ENCODE measurements around the gene LYL1. TPM values are rescaled to one million over a fixed set of nuclear protein-coding genes. Genes with fewer than 3 reads are reported as not detected.

The LYL1 gene
- total and polyA plus RNA-seq, 2 of the 13 experiments (the other 11 are each of a cell fraction or from before 2014, with no cell fraction given) = 0.75 to 0.92 TPM

DNA sequence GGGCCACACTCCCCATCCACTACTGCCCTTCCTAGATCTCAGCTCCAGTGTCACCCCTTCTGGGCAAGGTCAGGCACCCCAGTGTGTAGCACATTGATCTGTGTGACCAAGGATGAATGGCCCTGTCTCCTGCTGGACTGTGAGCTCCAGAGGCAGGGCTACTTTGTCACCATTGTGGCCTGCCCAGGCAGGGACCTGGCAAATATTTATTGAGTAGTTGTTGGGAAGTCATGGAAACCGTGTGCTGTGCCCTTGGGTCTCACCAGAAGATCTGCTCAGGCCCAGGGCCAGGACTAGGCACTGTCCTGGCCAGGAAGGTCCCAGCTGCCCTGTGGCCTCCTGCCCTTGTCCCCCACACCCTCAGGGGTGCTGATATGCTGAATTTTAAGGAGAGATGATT, 25.9 kb upstream of the LYL1 start (continued):
- TF ChIP-seq, protein P1, sequence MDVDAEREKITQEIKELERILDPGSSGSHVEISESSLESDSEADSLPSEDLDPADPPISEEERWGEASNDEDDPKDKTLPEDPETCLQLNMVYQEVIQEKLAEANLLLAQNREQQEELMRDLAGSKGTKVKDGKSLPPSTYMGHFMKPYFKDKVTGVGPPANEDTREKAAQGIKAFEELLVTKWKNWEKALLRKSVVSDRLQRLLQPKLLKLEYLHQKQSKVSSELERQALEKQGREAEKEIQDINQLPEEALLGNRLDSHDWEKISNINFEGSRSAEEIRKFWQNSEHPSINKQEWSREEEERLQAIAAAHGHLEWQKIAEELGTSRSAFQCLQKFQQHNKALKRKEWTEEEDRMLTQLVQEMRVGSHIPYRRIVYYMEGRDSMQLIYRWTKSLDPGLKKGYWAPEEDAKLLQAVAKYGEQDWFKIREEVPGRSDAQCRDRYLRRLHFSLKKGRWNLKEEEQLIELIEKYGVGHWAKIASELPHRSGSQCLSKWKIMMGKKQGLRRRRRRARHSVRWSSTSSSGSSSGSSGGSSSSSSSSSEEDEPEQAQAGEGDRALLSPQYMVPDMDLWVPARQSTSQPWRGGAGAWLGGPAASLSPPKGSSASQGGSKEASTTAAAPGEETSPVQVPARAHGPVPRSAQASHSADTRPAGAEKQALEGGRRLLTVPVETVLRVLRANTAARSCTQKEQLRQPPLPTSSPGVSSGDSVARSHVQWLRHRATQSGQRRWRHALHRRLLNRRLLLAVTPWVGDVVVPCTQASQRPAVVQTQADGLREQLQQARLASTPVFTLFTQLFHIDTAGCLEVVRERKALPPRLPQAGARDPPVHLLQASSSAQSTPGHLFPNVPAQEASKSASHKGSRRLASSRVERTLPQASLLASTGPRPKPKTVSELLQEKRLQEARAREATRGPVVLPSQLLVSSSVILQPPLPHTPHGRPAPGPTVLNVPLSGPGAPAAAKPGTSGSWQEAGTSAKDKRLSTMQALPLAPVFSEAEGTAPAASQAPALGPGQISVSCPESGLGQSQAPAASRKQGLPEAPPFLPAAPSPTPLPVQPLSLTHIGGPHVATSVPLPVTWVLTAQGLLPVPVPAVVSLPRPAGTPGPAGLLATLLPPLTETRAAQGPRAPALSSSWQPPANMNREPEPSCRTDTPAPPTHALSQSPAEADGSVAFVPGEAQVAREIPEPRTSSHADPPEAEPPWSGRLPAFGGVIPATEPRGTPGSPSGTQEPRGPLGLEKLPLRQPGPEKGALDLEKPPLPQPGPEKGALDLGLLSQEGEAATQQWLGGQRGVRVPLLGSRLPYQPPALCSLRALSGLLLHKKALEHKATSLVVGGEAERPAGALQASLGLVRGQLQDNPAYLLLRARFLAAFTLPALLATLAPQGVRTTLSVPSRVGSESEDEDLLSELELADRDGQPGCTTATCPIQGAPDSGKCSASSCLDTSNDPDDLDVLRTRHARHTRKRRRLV (CRISPR knock-in tag; IDR thresholded peaks at IDR 0.05) = 0 out of 2 replicates have a peak, but pooled peaks have one; percentile 32
- TF ChIP-seq, protein P2, sequence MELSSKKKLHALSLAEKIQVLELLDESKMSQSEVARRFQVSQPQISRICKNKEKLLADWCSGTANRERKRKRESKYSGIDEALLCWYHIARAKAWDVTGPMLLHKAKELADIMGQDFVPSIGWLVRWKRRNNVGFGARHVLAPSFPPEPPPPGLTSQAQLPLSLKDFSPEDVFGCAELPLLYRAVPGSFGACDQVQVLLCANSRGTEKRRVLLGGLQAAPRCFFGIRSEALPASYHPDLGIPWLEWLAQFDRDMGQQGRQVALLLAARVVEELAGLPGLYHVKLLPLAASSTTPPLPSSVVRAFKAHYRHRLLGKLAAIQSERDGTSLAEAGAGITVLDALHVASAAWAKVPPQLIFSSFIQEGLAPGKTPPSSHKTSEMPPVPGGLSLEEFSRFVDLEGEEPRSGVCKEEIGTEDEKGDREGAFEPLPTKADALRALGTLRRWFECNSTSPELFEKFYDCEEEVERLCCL (CRISPR knock-in tag; IDR thresholded peaks at IDR 0.05; ENCODE audit: borderline replicate concordance) = no peak
- no peak for TF ChIP-seq ZNF614 (CRISPR knock-in tag; IDR thresholded peaks at IDR 0.05; ENCODE audit: borderline replicate concordance)
- 0 out of 2 replicates have a peak, but pooled peaks have one; percentile 38 for TF ChIP-seq RAD21 (CRISPR knock-in tag; IDR thresholded peaks at IDR 0.05)
- TF ChIP-seq ZNF607 (CRISPR knock-in tag; IDR thresholded peaks at IDR 0.05; ENCODE audit: borderline replicate concordance) = no peak
- no peak for TF ChIP-seq EED (CRISPR knock-in tag; IDR thresholded peaks at IDR 0.05)
- peak; percentile 78 to 90 for TF ChIP-seq NR2F1 (CRISPR knock-in tag; IDR thresholded peaks at IDR 0.05)
- TF ChIP-seq HDAC6 (IDR thresholded peaks at IDR 0.05; ENCODE audit: low read depth, low read length) = no peak
- peak; percentile 24; the same call in 1 of the 2 replicates for TF ChIP-seq NCOR1 (IDR thresholded peaks at IDR 0.05; ENCODE audit: borderline replicate concordance, low read length)
- TF ChIP-seq, protein P3, sequence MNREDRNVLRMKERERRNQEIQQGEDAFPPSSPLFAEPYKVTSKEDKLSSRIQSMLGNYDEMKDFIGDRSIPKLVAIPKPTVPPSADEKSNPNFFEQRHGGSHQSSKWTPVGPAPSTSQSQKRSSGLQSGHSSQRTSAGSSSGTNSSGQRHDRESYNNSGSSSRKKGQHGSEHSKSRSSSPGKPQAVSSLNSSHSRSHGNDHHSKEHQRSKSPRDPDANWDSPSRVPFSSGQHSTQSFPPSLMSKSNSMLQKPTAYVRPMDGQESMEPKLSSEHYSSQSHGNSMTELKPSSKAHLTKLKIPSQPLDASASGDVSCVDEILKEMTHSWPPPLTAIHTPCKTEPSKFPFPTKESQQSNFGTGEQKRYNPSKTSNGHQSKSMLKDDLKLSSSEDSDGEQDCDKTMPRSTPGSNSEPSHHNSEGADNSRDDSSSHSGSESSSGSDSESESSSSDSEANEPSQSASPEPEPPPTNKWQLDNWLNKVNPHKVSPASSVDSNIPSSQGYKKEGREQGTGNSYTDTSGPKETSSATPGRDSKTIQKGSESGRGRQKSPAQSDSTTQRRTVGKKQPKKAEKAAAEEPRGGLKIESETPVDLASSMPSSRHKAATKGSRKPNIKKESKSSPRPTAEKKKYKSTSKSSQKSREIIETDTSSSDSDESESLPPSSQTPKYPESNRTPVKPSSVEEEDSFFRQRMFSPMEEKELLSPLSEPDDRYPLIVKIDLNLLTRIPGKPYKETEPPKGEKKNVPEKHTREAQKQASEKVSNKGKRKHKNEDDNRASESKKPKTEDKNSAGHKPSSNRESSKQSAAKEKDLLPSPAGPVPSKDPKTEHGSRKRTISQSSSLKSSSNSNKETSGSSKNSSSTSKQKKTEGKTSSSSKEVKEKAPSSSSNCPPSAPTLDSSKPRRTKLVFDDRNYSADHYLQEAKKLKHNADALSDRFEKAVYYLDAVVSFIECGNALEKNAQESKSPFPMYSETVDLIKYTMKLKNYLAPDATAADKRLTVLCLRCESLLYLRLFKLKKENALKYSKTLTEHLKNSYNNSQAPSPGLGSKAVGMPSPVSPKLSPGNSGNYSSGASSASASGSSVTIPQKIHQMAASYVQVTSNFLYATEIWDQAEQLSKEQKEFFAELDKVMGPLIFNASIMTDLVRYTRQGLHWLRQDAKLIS (CRISPR knock-in tag; IDR thresholded peaks at IDR 0.05) = no peak
- TF ChIP-seq TRIM24 (CRISPR knock-in tag; IDR thresholded peaks at IDR 0.05) = no peak
- TF ChIP-seq HNF4G (IDR thresholded peaks at IDR 0.05; ENCODE audit: borderline replicate concordance, low read depth, low read length) = peak; percentile 66
- TF ChIP-seq HNF4G (CRISPR knock-in tag; IDR thresholded peaks at IDR 0.05; ENCODE audit: borderline replicate concordance, low read depth) = peak; percentile 57; the same call in 1 of the 2 replicates
- TF ChIP-seq ZMYM3 (CRISPR knock-in tag; IDR thresholded peaks at IDR 0.05) = peak; percentile 63; the same call in 1 of the 2 replicates
- no peak for TF ChIP-seq IKZF4 (CRISPR knock-in tag; IDR thresholded peaks at IDR 0.05; ENCODE audit: borderline replicate concordance, low read depth, not compliant biosample characterization)
- no peak for TF ChIP-seq ZFP90 (CRISPR knock-in tag; IDR thresholded peaks at IDR 0.05; ENCODE audit: borderline replicate concordance)
- TF ChIP-seq ZKSCAN1 (IDR thresholded peaks at IDR 0.05; ENCODE audit: low read length) = 0 out of 2 replicates have a peak, but pooled peaks have one; percentile 8
